Activated naive CD4-positive, alpha-beta T cell treated with anti-CD3 and anti-CD28 coated beads, Interleukin-2, amount 50 U/mL, for 16 hours (primary cell): ENCODE data around the gene CREB5.
"Not testable (repeated sequence)": the region's sequence is repeated elsewhere in the genome, so short reads cannot be mapped to it uniquely, and the experiment has no call there.

Experiments
- DNase-seq: peaks from one replicate; pipeline ENCODE4 v3.0.0-alpha.2; 2020

CREB5 gene

DNA sequence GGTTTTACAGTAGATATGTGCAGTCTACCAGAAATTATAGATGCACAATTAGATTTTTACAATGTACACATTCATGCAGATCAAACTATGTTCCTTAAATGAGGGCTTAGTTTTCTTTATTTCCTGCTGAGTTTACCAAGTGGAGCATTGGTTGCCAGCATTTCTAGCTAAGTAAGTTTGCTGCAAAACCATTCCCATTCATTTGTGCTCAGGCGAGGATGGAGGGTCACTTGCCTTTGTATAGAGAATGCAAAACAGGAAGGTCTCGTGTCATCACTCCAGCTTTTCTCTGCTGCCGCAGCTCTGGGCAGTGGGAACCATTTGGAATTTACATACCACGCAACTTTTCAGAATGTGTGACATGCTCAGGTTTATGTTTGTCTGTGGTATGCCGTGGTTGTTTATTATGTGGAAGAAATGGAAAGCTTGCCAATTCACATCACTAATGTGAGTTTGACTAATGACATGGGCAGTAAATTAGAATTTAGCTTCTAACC is 347.2 kb downstream of the CREB5 start:
- no peak for DNase-seq

DNA sequence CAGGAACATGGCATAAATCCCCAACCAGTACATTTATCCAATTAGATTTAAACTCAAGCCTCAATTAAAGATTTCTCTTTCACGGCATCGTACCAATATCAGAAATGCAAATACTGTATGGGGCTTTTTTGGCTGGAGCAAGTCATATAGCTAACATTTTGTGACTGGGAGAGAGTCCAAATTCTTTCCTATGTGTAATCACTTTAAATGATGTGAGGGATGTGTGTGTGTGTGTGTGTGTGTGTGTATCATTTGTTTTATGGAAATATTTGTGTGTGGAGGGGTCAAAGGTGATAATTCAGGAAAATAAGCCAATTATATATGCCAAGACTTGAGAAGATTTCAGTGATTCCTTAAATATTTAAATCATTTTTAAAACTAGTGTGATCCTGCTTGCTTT is 349.2 kb downstream of the CREB5 start:
- no peak for DNase-seq

DNA sequence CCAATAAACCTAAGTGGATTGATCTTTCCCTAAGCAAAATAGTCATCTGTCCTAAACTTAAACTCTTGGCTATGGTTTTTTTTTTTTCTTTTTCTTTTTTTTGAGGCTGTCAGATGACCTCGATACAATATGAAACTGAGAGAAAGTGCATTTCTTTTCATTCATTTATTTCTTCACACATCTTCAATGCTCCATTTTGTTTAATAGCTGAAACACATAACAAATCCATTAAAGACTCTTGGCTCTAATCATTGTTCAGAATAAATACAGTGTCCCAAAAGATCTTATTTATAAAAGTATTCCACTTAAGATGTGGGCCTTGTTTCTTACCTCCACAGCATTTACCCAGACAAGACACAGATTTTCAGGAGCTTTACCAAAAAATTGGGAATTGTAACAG is 350.3 kb downstream of the CREB5 start:
- no peak for DNase-seq

DNA sequence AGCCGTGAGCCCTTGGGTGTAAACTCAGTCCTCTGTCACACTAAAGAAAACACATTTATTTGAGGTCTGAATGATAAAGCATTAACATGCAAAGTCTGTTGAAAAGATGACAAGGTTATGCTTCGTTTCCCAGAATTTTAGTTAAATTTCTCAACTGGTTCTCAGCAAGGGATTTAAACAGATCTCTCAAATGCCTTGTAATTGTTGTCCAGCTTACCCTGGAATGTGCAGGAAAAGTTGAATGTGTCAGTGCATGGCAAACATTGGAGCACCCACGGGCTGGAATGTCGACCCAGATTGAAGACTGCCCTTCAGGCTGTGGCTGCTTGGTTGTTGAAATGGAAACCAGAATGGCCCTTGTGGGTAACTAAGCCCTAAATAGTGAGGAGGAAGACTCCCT is 354.0 kb downstream of the CREB5 start:
- no peak for DNase-seq

DNA sequence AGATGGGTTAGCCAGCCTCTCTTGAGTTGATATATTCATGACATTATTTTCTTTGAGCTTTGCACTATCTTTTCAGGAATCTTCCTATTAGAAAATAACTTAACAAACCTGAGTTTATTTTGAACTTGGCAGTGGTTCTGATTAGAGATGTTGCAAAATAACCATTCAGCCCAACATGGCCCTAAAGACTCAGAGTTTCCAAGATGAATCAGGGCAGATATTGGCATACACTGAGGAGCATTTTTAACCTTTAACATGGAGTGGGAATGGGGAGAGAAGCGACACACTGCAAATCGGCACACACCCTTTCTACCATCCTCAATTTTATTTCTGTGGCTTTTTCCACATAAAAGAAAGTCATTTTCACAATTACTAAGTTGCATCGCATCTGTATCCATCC is 355.0 kb downstream of the CREB5 start:
- DNase-seq: no peak

DNA sequence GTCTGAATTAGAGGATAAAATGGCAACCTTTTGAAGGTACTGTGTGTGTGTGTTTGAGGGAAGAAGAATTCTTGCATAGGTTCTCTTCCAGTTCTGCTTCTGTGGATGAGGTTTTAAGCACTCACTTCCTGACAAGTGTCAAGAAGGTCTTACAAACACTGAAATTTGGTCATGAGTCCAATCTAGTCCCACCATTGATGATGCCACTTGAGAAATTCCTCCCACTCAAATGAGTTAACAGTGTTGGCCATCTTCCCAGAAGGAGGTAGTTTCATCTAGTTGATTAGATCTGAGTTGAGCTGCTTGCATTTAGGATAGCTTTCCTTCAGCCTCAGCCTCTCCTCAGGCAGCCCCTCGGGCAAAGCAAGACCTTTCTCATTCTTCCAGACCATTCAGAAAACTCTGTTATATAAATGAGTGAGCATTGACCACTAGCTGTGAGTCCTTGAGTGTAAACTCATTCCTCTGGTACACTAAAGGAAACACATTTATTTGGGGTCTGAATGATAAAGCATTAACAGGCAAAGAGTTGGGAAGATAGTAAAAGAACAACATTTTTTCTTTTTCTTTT is 356.3 kb downstream of the CREB5 start:
- DNase-seq: no peak

DNA sequence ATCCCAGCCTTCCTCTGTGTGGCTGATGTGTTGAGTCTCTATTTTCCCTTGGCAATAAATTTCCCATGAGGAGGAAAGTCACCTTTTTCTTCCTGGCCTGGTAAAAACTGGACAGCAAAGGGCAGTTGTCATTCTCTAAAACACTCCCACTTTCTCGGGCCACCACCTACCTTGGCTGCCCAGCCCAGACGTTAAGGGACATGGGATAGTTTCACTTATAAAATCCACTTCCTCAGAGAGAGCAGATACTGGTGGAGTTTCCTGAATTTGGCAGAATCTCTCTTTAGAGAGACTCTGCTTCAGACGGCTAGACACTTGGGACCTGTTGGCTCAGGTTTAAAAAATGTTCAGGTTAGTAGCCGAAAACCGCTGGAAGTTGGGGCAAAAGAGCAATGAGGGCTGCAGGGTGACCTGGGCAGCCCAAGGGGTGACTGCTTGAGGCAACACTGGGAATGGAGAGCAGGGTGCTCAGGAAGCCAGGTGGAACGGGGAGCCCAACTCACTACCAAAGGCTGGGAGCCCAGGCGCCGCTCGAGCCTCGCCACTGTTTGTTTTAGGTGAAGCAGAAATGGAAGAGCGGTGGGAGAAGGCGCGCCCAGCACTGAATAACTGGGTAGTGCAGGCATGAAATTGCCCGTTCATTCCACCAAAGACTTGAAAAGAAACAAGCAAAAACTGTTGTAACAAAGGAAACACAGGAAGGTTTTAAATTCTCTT is 359.7 kb downstream of the CREB5 start:
- no peak for DNase-seq

DNA sequence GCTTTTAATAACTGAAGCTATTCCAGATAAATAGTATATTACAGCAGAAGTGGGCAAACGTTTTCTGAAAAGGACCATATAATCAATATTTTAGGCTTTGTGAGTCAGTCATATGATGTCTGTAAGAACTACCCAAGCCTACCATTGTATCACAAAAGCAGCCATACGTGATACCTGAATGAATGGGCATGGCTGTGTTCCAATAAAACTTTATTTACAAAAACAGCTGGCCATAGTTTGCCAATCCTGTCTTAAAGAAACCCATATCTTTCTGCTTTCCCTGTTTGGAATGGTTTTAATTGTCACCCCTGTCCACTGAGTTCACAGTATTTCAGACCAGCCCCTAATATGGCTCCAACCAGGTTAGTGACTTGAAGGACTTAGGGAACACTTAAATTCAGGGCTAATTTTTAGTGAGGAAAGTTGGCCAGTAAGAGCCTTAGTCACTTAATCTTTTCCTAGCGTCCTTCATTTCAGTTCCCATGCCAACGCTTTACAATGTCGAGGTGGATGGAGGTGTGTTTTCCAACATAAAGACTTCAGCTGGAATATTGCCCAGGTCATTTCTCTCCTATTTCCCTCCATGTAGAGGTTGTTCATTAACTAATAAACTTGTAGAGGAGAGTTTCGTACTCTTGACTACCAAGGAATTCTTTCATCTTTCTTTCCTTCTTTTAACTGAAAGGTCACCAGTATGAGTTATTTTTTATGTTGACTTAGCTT is 361.3 kb downstream of the CREB5 start:
- no peak for DNase-seq

DNA sequence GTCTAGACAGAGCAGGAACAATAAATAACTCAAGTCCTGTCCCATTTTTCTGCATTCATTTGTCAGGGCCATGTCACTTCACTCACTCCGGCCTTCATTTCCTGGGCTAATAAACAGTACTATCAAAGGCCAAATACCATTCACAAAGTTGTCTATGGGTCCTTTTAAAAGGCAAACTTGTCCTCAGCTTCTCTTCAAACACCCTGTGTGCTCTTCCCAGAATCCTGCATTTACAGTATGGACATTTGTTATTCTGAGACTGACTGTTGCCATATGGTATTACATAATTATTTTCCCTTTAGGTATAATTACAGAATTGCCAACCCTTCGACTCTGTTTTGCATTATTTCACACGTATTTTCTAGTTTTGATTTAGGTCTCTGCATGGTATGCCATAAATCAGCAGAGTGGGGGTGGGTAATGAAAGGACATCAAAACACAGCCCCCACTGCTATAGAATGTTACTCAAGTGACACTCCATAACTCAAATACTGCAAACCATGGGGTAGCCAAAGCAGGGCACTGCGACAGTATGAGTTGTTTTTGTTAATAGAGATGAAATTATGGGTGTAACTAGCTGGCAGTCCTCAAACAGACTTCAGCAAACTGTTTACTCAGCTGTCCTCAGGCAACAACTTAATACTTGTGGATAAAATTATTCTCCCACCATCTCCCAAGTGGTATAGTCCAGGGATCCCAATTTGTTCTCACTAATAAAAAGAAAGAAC is 362.1 kb downstream of the CREB5 start:
- DNase-seq: no peak

DNA sequence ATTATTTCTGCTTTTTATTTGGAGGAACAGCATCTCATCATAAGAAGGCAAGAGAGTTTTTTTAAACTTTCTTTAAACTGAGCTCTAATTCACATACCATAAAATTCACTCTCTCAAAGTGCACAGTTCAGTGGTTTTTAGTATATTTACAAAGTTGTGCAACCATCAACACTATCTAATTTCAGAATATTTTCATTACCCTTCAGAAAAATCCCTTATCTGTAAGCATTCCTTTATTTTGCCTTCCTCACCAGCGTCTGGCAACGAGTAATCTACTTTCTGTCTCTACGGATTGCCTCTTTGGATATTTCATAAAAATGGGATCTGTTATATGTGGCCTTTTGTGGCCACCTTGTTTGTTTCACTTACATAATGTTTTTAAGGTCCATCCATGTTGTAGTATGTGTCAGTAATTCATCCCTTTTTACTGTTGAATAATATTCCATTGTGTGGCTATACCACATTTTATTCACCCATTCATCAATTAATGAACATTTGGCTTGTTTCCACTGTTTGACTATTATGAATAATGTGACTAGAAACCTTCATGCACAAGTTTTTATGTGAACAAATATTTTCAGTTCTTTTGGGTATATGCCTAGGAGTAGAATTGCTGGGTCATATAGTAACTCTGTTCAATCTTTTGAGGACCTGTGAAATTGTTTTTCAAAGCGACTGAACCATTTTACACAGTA is 364.3 kb downstream of the CREB5 start:
- no peak for DNase-seq

DNA sequence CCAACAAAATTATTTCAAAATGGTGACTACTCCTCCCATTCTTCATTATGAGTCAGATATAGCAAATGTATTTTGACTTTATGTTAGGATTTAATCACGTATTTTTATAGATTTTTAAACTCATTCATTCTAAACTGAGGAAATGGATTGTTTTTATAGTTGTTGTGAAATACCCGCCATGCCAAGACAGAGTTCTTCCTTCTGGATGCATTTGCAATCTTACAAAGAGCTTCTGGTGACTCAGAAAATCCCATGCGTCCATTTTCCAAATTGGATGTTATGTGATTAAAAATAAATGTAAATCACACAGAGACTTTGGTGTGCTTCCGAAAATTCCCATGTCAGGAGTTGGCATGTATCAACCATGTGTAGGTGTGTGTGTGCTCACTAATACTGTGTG is 366.5 kb downstream of the CREB5 start:
- no peak for DNase-seq

DNA sequence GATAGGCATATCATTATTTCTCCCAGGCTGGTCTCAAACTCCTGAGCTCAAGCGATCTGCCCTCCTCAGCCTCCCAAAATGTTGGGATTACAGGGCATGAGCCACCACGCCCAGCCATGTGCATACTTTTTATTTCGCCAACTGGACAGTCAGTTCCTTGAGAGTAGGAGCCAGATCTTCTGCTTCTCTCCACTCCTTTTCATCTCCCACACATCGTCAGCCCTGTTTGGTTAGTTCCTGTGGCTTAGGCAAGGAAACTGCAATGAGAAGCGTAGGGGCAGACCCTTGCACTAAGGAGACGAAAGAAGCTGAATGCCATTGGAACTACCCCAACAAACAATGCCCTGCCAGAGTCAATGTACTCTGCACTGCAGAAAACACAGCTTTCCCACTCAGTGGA is 367.6 kb downstream of the CREB5 start:
- DNase-seq: no peak

DNA sequence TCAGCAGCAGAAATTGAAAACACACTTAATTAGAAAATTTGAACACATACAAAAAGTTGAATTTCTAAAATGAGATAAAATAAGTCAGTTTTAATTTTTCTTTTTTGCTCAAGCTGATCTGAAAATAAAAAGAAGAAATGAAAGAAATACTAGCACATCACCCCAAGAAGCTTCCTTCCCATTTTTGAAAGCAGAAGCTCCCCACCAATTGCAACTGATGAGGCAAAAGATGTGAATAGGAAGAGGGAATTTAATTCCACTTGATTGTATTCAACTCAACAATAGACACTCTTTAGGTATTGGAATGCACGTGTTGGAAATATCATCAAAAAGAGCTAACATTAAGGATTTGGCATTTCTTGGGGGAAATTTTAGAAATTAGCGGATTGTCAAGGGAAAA is 370.0 kb downstream of the CREB5 start:
- no peak for DNase-seq

DNA sequence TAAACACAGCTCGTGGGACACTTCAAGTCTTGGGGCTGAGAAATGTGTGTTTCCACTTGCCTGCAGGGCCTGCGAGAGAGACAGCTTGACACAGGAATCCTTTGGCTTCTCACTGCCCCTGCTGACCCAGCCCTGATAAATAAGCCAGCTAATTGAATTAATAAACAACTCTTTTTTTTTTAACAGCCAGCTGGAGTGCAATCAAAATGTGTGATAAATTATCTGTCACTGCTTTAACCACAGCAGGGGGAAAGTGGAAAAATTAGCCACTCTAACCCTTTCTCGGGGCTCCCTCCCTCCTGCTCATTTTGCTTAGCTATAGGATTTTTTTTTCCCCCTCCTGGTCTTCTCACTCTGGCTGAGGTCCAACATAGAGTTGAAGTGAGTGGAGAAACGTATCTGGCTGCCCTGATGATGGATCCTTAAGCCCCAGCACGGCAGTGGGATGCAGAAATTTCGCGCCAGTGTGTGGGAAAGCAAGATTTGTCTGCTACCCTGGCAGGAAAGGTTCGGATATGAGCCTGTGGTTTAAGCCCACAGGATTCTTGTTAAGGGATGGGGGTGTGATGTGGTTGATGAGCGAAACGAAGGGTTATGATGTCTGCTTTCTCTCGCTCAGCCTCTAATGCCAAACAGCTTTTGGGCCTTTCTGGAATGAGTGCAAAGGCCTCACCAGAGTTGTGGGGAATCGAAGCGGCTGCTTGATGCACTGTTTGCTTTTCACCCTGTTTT is 372.0 kb downstream of the CREB5 start:
- DNase-seq: no peak

DNA sequence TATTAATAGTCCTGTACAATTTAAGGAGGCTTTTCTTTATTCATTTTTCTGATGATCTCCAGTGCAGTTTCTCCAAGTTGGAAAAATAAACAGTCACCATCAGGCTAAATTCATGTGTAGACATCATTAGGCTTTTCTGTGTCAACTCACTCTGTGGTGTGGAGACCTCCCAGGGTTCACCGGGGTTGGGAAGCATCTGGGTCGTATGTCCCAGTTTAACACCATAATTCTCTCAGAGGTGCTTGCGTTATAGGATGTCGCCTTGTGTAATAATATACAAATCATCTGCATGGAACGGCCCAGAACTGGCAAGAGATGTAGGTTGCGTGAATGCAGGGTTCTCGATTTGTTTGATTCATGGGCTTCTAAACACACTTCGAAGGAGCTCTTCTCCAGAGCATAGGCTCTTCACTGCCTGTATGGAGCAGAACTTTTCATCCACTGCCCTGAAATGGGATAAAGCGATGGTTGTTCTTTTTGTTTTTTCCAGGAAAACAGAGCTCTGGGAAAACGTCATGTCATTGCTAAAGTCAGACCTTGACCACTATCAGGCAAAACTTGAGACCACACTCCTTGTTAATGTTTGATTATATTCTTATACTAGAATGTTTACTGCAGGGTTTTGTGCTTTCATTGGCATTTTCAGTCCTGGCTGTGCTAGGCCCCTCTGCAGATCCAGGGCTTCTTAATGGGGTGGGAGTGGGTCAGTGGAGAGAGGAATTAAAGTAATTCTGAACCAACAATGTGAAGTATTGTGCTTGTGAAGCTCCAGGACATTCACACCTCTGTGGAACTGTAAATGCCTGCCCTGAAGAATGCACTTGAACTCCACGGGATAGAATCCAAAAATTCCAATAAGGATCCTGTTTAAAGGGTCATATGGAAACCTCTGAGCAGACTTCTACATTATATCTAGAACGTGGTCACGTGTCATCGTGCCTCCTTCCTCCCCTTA is 373.0 kb downstream of the CREB5 start:
- DNase-seq: no peak

DNA sequence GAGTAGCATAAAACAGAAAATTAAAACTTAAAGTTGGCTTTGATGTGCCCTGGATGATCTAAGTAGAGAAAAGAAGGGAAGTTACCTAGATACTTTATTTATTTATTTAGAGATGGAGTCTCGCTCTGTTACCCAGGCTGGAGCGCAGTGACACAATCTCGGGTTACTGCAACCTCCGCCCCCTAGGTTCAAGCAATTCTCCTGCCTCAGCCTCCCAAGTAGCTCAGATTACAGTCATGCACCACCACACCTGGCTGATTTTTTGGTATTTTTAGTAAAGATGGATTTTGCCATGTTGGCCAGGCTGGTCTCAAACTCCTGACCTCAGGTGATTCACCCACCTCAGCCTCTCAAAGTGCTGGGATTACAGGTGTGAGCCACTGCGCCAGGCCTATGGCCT is 373.8 kb downstream of the CREB5 start:
- not testable (repeated sequence) for DNase-seq

DNA sequence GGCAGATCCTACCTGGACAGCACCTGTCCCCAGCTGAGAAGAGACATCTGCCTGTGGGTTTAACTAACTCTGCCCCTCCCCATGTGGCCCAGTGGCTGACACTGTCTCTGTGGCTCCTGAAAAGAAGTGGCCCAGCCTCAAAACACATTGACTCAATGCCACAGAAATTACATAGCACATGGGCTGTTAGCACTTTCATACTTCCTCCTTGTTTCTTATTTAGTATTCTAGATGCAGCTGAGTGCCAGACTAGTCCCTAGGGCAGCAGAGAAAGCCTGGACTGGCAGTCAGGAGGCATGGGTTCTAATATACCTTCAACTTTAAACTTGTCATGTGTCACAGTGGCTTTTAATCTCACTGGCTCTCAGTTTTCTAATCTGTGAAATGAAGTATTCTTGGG is 374.8 kb downstream of the CREB5 start:
- DNase-seq: no peak

DNA sequence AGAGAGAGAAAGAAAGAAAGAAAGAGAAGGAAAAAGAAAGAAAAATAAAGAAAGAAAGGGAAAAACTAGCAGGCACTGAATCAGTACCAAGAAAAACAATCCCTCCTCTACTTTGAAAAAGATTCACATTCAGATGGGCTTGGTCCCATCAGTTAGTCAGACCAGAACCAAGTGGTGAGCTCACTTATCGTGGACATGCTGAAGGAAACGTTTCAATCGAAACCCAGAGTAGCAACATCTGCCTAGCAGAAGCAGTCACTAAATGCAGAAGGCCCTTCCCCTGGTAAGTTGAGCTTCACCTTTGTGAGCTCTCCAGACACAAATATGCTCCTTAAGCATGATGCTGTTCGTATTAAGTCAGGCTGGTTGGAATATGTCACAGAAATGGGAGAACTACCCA is 378.1 kb downstream of the CREB5 start:
- no peak for DNase-seq

DNA sequence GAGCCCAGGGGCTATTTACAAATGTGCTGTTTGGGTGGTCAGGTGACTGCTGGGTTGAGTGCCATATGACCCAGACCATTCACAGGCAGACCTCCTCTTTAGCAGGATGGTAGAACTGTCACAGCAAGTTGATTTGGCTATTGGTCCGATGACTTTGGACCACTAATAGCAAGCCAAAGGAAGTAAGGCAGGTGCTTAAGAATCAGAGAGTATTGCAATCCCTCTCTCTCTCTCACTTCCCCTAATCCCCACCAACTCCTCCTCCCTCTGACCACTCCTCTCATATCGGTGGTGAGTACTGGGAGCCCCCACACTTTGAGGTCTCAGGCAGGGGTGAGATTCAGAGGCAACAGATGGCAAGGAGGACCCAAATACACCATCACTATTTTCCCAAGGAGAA is 380.5 kb downstream of the CREB5 start:
- DNase-seq: no peak

DNA sequence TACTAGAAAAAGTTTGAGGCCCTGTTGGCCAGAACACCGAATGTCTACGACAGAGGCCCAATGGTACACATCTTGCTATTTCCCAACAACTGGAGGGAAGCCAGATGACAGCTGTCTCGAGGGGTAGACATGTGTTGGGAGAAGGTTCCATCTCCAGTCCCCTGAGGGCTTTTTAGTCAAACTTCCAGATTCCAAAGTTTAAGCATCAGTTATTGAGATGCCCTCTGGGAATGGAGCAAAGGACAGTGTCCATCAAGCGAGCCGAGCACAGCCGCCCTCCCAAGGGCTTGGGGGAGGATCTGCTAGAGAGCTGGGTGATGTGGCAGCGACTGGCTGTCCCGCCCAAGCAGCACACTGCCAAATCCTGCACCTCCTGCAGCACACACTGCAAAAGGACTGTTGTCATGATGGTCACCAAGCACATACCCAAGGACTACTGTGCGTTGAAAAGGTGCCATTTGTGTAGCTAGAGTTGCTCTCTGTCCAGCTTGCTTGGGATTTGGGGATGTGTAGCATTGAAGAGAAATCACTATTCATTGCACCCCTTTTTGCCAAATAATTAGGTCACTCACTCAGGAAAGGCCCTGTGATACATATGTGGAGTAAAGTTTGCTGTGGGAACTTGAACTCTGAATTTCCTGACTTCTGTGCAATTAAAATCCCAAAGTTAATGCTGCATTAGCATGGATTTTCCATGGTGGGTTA is 381.2 kb downstream of the CREB5 start:
- DNase-seq: no peak
